A549 (cell line): ENCODE results near the gene RGS6. TPM values are rescaled to one million over a fixed set of nuclear protein-coding genes. Genes with fewer than 3 reads are reported as not detected.

Experiments
- ATAC-seq, 2 experiments: fragments of 200-7000 bp in 1 of 2; fragments of >200 bp in 1 of 2; cut with Nextera tagmentation in 1 of 2; cut with Tn5 transposase in 1 of 2; 3 replicates each; pipeline versions ENCODE4 v1.8.0 to v1.9.1; 2018 to 2020; ENCODE audit warnings: mild to moderate bottlenecking in 1 of 2, moderate library complexity in 1 of 2
- CTCF ChIA-PET: fragments of 300-600 bp; sonication (Branson Sonifier 250); formaldehyde crosslinking; extraction: SDS; loops from one replicate; lab custom pipeline; 2021; ENCODE audit warnings: antibody characterized with exemption, inconsistent platforms; lab: Yijun Ruan, JAX
- POLR2A ChIA-PET: fragments of 350-600 bp; formaldehyde crosslinking; extraction: SDS; loops from one replicate; lab custom pipeline; 2021; ENCODE audit warnings: antibody characterized with exemption, inconsistent platforms; lab: Yijun Ruan, JAX
- DNase-seq, 2 experiments: peaks; one replicate each; pipeline versions ENCODE4 v3.0.0 to v3.0.0-alpha.2; 2011 to 2016; ENCODE audit warnings: low read depth in 1 of 2, low spot score in 1 of 2
- FAIRE-seq: peaks from 2 replicates; lab custom pipeline; 2011; peaks lifted over from hg19 to GRCh38; lab: Jason Lieb, UNC
- H3K27ac ChIP-seq, 2 experiments: fragments of >200 bp; sonication (Bioruptor Twin); formaldehyde crosslinking; 3 replicates each; pipeline ENCODE4 v1.5.1; 2016 to 2017
- H3K4me1 ChIP-seq: fragments of >200 bp; sonication (Bioruptor Twin); formaldehyde crosslinking; 3 replicates; pipeline ENCODE4 v1.6.1; 2016
- H3K4me2 ChIP-seq: fragments of >200 bp; sonication (Bioruptor Twin); formaldehyde crosslinking; 3 replicates; pipeline ENCODE4 v1.6.1; 2016
- H3K4me3 ChIP-seq: fragments of >200 bp; sonication (Bioruptor Twin); formaldehyde crosslinking; 3 replicates; pipeline ENCODE4 v1.5.1; 2016
- H3K9me3 ChIP-seq: fragments of >200 bp; sonication (Bioruptor Twin); formaldehyde crosslinking; 3 replicates; pipeline ENCODE4 v1.6.1; 2016
- ATOH8 ChIP-seq: fragments of 250-450 bp; sonication (Bioruptor Pico); IDR thresholded peaks from 2 replicates; pipeline ENCODE4 v1.5.0; 2020; ENCODE audit warnings: low read depth, mild to moderate bottlenecking, moderate library complexity
- BHLHE40 ChIP-seq: IDR thresholded peaks from 2 replicates; pipeline ENCODE4 v1.6.1; 2012; ENCODE audit warnings: low read depth, low read length, inconsistent platforms
- CBX8 ChIP-seq: fragments of 200-600 bp; sonication (generic); IDR thresholded peaks from 2 replicates; pipeline ENCODE4 v1.6.1; 2016
- E2F6 ChIP-seq: IDR thresholded peaks from 2 replicates; pipeline ENCODE4 v1.6.1; 2012; ENCODE audit warnings: low read depth, borderline replicate concordance
- EHF ChIP-seq: fragments of 250-450 bp; sonication (Bioruptor Pico); IDR thresholded peaks from 2 replicates; pipeline ENCODE4 v1.5.0; 2020; ENCODE audit warnings: mild to moderate bottlenecking
- EP300 ChIP-seq, 2 experiments: fragments of >200 bp; sonication (Bioruptor Twin); formaldehyde crosslinking; IDR thresholded peaks; 2 replicates in 1 of 2; 3 replicates in 1 of 2; pipeline ENCODE4 v1.6.1; 2016 to 2017
- FOSB ChIP-seq: fragments of 250-450 bp; sonication (Bioruptor Pico); IDR thresholded peaks from 2 replicates; pipeline ENCODE4 v1.5.0; 2020; ENCODE audit warnings: mild to moderate bottlenecking, moderate library complexity
- HES2 ChIP-seq: fragments of >200 bp; sonication (Bioruptor Twin); formaldehyde crosslinking; IDR thresholded peaks from 2 replicates; pipeline ENCODE4 v1.6.1; 2016
- HOXB13 ChIP-seq: fragments of 250-450 bp; sonication (Bioruptor Pico); IDR thresholded peaks from 2 replicates; pipeline ENCODE4 v1.5.0; 2020; ENCODE audit warnings: low read depth, mild to moderate bottlenecking, moderate library complexity
- KDM1A ChIP-seq: fragments of 200-600 bp; sonication (generic); IDR thresholded peaks from 2 replicates; pipeline ENCODE4 v1.6.1; 2016; ENCODE audit warnings: low read depth, mild to moderate bottlenecking
- MAX ChIP-seq: IDR thresholded peaks from 2 replicates; pipeline ENCODE4 v1.6.1; 2012
- MAZ ChIP-seq: fragments of 150-350 bp; IDR thresholded peaks from 2 replicates; pipeline ENCODE4 v1.6.1; 2014; ENCODE audit warnings: antibody characterized with exemption, low read depth, low read length, borderline replicate concordance
- NR3C1 ChIP-seq: fragments of >200 bp; sonication (Bioruptor Twin); formaldehyde crosslinking; IDR thresholded peaks from 3 replicates; pipeline ENCODE4 v1.6.1; 2017
- PHF8 ChIP-seq: fragments of 200-600 bp; sonication (generic); IDR thresholded peaks from 2 replicates; pipeline ENCODE4 v1.6.1; 2016; ENCODE audit warnings: low read depth, mild to moderate bottlenecking, antibody characterized with exemption, moderate library complexity, borderline replicate concordance
- POLR2A ChIP-seq: IDR thresholded peaks from 2 replicates; pipeline ENCODE4 v1.6.1; 2012; ENCODE audit warnings: mild to moderate bottlenecking, low read length
- RAD21 ChIP-seq, 2 experiments: fragments of >200 bp in 1 of 2; sonication (Bioruptor Twin) in 1 of 2; formaldehyde crosslinking in 1 of 2; IDR thresholded peaks in 1 of 2; conservative IDR thresholded peaks in 1 of 2; 2 replicates in 1 of 2; 3 replicates in 1 of 2; pipeline ENCODE4 v1.6.1; 2012 to 2018; ENCODE audit warnings: inconsistent platforms in 1 of 2
- RARB ChIP-seq: fragments of 250-450 bp; sonication (Bioruptor Pico); IDR thresholded peaks from 2 replicates; pipeline ENCODE4 v1.8.0; 2021; ENCODE audit warnings: mild to moderate bottlenecking, moderate library complexity
- RNF2 ChIP-seq: fragments of 200-600 bp; sonication (generic); IDR thresholded peaks from 2 replicates; pipeline ENCODE4 v1.6.1; 2016; ENCODE audit warnings: low read depth, mild to moderate bottlenecking, antibody characterized with exemption, moderate library complexity, borderline replicate concordance
- SMC3 ChIP-seq: fragments of >200 bp; sonication (Bioruptor Twin); formaldehyde crosslinking; IDR thresholded peaks from 3 replicates; pipeline ENCODE4 v1.6.1; 2018; ENCODE audit warnings: inconsistent platforms
- TFCP2L1 ChIP-seq: fragments of 250-450 bp; sonication (Bioruptor Pico); IDR thresholded peaks from 2 replicates; pipeline ENCODE4 v1.5.0; 2021; ENCODE audit warnings: mild to moderate bottlenecking
- ZC3H11A ChIP-seq: fragments of 450-650 bp; IDR thresholded peaks from 2 replicates; pipeline ENCODE4 v1.6.1; 2014; ENCODE audit warnings: antibody characterized with exemption, mild to moderate bottlenecking
- ZFP36 ChIP-seq: fragments of 450-650 bp; IDR thresholded peaks from 2 replicates; pipeline ENCODE4 v1.6.1; 2014; ENCODE audit warnings: borderline replicate concordance; ENCODE audit not compliant: partially characterized antibody
- ZSCAN20 ChIP-seq: fragments of 250-450 bp; sonication (Bioruptor Pico); IDR thresholded peaks from 2 replicates; pipeline ENCODE4 v1.8.0; 2022; ENCODE audit warnings: mild to moderate bottlenecking, moderate library complexity
- WGBS: methylation state at CpG from one replicate; pipeline ENCODE4 v1.1.6; 2017; ENCODE audit errors: missing lambda C conversion rate; 5-methylcytosine and 5-hydroxymethylcytosine counted together
- polyA plus RNA-seq, 4 experiments: library from polyadenylated mRNA; depleted of rRNA in 3 of 4; stranded (reverse); fragments of >200 nt; fragmentation: RNase III in 1 of 4; extraction: RNeasy Plus Mini Kit Qiagen cat#74134 plus additional on column Dnase treatment in 1 of 4; gene quantifications; 2 replicates in 3 of 4; 3 replicates in 1 of 4; pipeline ENCODE4 v1.2.3, GENCODE V29; 2011 to 2017

The RGS6 gene
- polyA plus RNA-seq, 2 of the 4 experiments (the other 2 are of a cell fraction): not detected

- H3K4me3 ChIP-seq: no peak overlapping the region
- DNase-seq (no peak), FAIRE-seq (no peak), ATAC-seq (no peak)
- POLR2A ChIA-PET: no interaction called here
- H3K4me2 ChIP-seq: no peak overlapping the region
- H3K4me1 ChIP-seq: no peaks in the 10 kb centered on the region
- H3K27ac ChIP-seq: no peak overlapping the region
- H3K9me3 ChIP-seq: peaks cover 3% of the 10 kb centered on the region; the same call in 1 of the 3 replicates
- 13% methylated on average over 4 of the region's 4 CpGs for WGBS
- TF ChIP-seq RARB (CRISPR knock-in tag): no peak
- no peak for TF ChIP-seq ZSCAN20 (CRISPR knock-in tag)
- no peak for TF ChIP-seq ZC3H11A
- TF ChIP-seq E2F6: no peak
- no peak for TF ChIP-seq CBX8
- no peak for TF ChIP-seq FOSB (CRISPR knock-in tag)
- no peak for TF ChIP-seq BHLHE40
- no peak for TF ChIP-seq EHF
- TF ChIP-seq POLR2A: no peak
- no peak for TF ChIP-seq ATOH8 (CRISPR knock-in tag)
- no peak for TF ChIP-seq ZFP36
- no peak for TF ChIP-seq HOXB13
- no peak for TF ChIP-seq RNF2
- no peak for TF ChIP-seq HES2
- no peak for TF ChIP-seq RAD21 (conservative IDR thresholded peaks at IDR 0.05 in 1 of 2, IDR thresholded peaks at IDR 0.05 in 1 of 2)
- TF ChIP-seq TFCP2L1 (CRISPR knock-in tag): no peak
- TF ChIP-seq MAX: no peak
- no peak for TF ChIP-seq PHF8
- no peak for TF ChIP-seq KDM1A
- TF ChIP-seq, all 56 proteins: peak for 0
- CTCF ChIA-PET: interaction anchor here (1.0 to 2.7 kb wide), 3 partner anchors 14 to 404 kb away, joined by 3 to 15 read pairs (median 11); no protein-coding TSS in a partner anchor
Measured at GRCh38 chr14:72500234-72500838, 568.1 kb downstream of the RGS6 start.

- H3K4me2 ChIP-seq: no peak overlapping the region
- FAIRE-seq (no peak), ATAC-seq (no peak), DNase-seq (no peak)
- H3K9me3 ChIP-seq: peaks cover 3% of the 10 kb centered on the region; the same call in 1 of the 3 replicates
- H3K4me1 ChIP-seq: no peaks in the 10 kb centered on the region
- 57% methylated on average over 5 of the region's 5 CpGs for WGBS
- H3K27ac ChIP-seq: no peak overlapping the region
- ChIA-PET CTCF (interaction anchor here (6.1 kb wide), 1 partner anchor 14 kb away, joined by 71 read pairs; no protein-coding TSS in a partner anchor), POLR2A (no interaction called here)
- no peak overlapping the region for H3K4me3 ChIP-seq
- TF ChIP-seq NR3C1 (no peak), TFCP2L1 (CRISPR knock-in tag) (no peak), SMC3 (no peak)
Measured at GRCh38 chr14:72501439-72501838, 569.2 kb downstream of the RGS6 start.

GRCh38 chr14:72503271-72503670 is 571.0 kb downstream of the RGS6 start:
- Histone ChIP-seq H3K9me3 (peaks cover 3% of the 10 kb centered on the region; the same call in 1 of the 3 replicates), H3K4me3 (no peak overlapping the region), H3K27ac (no peak overlapping the region), H3K4me2 (no peak overlapping the region), H3K4me1 (no peaks in the 10 kb centered on the region)
- WGBS: 0% methylated on average over 1 of the region's 1 CpG
- POLR2A ChIA-PET: no interaction called here
- ATAC-seq (no peak), FAIRE-seq (no peak), DNase-seq (no peak)
- CTCF ChIA-PET: interaction anchor here (1.4 to 18.9 kb wide), 4 partner anchors 9 to 445 kb away, joined by 3 to 480 read pairs (median 38); no protein-coding TSS in a partner anchor
- TF ChIP-seq MAZ: no peak
- no peak for TF ChIP-seq EP300 (IDR thresholded peaks at IDR 0.05)
- TF ChIP-seq POLR2A: no peak
